Glomerular endothelial cell (primary cell): ENCODE measurements around the gene ITPRID2. TPM values are rescaled to one million over a fixed set of nuclear protein-coding genes. Genes with fewer than 3 reads are reported as not detected.

Experiments
- DNase-seq: peaks from one replicate; pipeline ENCODE4 v3.0.0-alpha.2; 2011; ENCODE audit warnings: low read depth, low spot score; ENCODE audit errors: extremely low read depth
- total RNA-seq: library from RNA; depleted of rRNA; stranded (reverse); fragments of >200 nt; gene quantifications from 2 replicates; pipeline ENCODE4 v1.2.3, GENCODE V29; 2015

Gene ITPRID2
- 122 and 149 TPM in 2 replicates for total RNA-seq

GRCh38 chr2:181891258-181891965 is at the start of gene ITPRID2:
ITPRID2 (plus strand) TSS chr2:181891730; CDS start chr2:181892067, 337 bp downstream.
- no peak for DNase-seq

GRCh38 chr2:181844551-181845290 is 46.8 kb upstream of the ITPRID2 start:
- DNase-seq = no peak

GRCh38 chr2:181846399-181847197 is 44.9 kb upstream of the ITPRID2 start:
- no peak for DNase-seq

GRCh38 chr2:181847198-181847556 is 44.4 kb upstream of the ITPRID2 start:
- no peak for DNase-seq

GRCh38 chr2:181847702-181848101 is 43.8 kb upstream of the ITPRID2 start:
- DNase-seq = no peak

GRCh38 chr2:181848261-181848886 is 43.2 kb upstream of the ITPRID2 start:
- DNase-seq = no peak

- no peak for DNase-seq
Measured at GRCh38 chr2:181849601-181850000, 41.9 kb upstream of the ITPRID2 start.

- no peak for DNase-seq
Measured at GRCh38 chr2:181850936-181851560, 40.5 kb upstream of the ITPRID2 start.

- DNase-seq = no peak
Measured at GRCh38 chr2:181851726-181852125, 39.8 kb upstream of the ITPRID2 start.

- DNase-seq = no peak
Measured at GRCh38 chr2:181853696-181854095, 37.8 kb upstream of the ITPRID2 start.

GRCh38 chr2:181857483-181857882 is 34.0 kb upstream of the ITPRID2 start:
- DNase-seq = no peak

- no peak for DNase-seq
Measured at GRCh38 chr2:181858600-181858999, 32.9 kb upstream of the ITPRID2 start.

GRCh38 chr2:181859123-181859522 is 32.4 kb upstream of the ITPRID2 start:
- no peak for DNase-seq

- DNase-seq = no peak
Measured at GRCh38 chr2:181859803-181860202, 31.7 kb upstream of the ITPRID2 start.

- DNase-seq = no peak
Measured at GRCh38 chr2:181861379-181861778, 30.2 kb upstream of the ITPRID2 start.

GRCh38 chr2:181862583-181863281 is 28.8 kb upstream of the ITPRID2 start:
- DNase-seq = no peak

GRCh38 chr2:181872178-181872577 is 19.4 kb upstream of the ITPRID2 start:
- DNase-seq = no peak

- DNase-seq = no peak
Measured at GRCh38 chr2:181876614-181877063, 14.9 kb upstream of the ITPRID2 start.

- no peak for DNase-seq
Measured at GRCh38 chr2:181877181-181877664, 14.3 kb upstream of the ITPRID2 start.

GRCh38 chr2:181878448-181878847 is 13.1 kb upstream of the ITPRID2 start:
- no peak for DNase-seq
